ENCODE data around the gene HNRNPH1. TPM values are rescaled to one million over a fixed set of nuclear protein-coding genes. Genes with fewer than 3 reads are reported as not detected.

Gene HNRNPH1, protein sequence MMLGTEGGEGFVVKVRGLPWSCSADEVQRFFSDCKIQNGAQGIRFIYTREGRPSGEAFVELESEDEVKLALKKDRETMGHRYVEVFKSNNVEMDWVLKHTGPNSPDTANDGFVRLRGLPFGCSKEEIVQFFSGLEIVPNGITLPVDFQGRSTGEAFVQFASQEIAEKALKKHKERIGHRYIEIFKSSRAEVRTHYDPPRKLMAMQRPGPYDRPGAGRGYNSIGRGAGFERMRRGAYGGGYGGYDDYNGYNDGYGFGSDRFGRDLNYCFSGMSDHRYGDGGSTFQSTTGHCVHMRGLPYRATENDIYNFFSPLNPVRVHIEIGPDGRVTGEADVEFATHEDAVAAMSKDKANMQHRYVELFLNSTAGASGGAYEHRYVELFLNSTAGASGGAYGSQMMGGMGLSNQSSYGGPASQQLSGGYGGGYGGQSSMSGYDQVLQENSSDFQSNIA
- total RNA-seq (2021; fragmentation: NEBNext Ultra II Directional; extraction: Animal tissue kit (Norgen Biotek cat#: 25700)) = 720 and 735 TPM in 2 replicates
- polyA plus RNA-seq (2011; rRNA removed) = 130 and 170 TPM in 2 replicates
- polyA plus RNA-seq (2011; cell fraction: cytosol; rRNA removed) = 361 TPM
- 324 TPM for polyA plus RNA-seq (2011; cell fraction: nucleus; rRNA removed)
- 565 to 856 TPM (median 700 TPM) in 4 replicates for polyA plus RNA-seq (2012, experiment 1 of 2)
- polyA plus RNA-seq (2012, experiment 2 of 2) = 39.3 TPM
- polyA plus RNA-seq (2013, experiment 1 of 2) = 345 TPM
- 302 TPM for polyA plus RNA-seq (2013, experiment 2 of 2)
- 287 and 355 TPM in 2 replicates for polyA minus RNA-seq (2011; rRNA and poly(A)+ RNA removed)
- 877 TPM for polyA minus RNA-seq (2011; cell fraction: cytosol; rRNA and poly(A)+ RNA removed)
- 893 TPM for polyA minus RNA-seq (2011; cell fraction: nucleus; rRNA and poly(A)+ RNA removed)
- long read RNA-seq, experiment 1, partial matches to known transcripts = 33 of 114 reads
- long read RNA-seq, experiment 1, other reads (novel, unspliced or antisense) = 71 of 114 reads
- long read RNA-seq, experiment 2, full-length matches to known transcripts = 116 of 220 reads
- long read RNA-seq, experiment 2, partial matches to known transcripts = 49 of 220 reads
- long read RNA-seq, experiment 2, other reads (novel, unspliced or antisense) = 55 of 220 reads

DNA sequence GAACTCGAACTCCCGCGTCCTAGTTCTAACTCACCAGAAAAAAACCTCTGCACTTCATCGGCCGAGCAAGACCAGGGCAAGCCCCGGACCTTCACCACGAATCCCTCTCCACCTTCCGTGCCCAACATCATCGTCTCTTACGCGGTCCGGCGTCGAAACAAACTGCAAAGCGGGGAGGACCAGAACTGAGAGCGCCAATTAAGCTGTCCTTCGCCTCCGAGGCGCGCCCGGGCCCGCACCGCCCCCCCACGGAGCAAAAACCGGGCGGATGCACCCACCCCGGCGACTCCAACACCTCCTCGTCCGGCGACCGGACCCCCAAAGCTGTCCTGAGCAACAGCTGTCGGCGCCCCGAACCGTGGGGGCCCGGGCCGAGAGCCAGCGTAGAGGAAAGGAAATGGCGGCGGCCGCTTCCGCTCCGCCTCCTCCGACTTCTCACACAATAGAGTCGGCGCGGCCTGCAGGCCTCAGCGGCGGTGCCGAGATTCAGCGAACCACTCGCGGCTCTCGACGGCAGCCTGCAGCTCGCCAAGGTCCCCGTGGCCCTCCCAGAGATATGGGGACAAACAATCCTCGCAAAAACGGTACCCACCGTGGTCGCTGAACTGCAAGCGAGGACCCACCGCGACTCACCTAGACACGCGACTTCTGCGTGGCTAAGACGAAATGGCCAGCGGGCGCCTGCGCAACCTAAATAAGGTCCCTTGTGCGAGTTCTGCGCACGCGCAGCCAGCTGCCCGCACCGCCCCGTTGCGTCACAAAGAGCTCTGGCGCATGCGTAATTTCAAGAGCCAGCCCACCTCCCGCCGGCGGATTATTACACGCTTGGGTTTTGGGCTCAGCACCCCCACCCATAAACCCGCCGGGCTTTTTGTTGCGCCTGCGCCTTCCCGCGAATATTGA lies at the start of gene HNRNPH1:
Gene HNRNPH1 (minus strand): TSS at position 669 of the 903 bp plus-strand sequence. CDS start 538 bp downstream, at position 131.
- H3K27ac ChIP-seq (ENCODE audit: low read depth, low read length) = peak within 1 kb of the TSS; percentile 99
- peak within 1 kb of the TSS; percentile 97; the same call in 1 of the 2 replicates for H2BK15ac ChIP-seq (ENCODE audit: low read length)
- peak within 1 kb of the TSS; percentile 100 for H4K8ac ChIP-seq (ENCODE audit: extremely low read depth, insufficient read depth, low read length)
- H3K36me3 ChIP-seq (ENCODE audit: control insufficient read depth in 2 of 4, insufficient read depth in 4 of 4, low read length in 3 of 4) = peaks cover 6 to 44% (median 31%) of the 10 kb centered on the region in 4 experiments; a peak in 7 of 8 replicates
- peak within 1 kb of the TSS; percentile 82; the same call in 1 of the 2 replicates for H2BK20ac ChIP-seq (ENCODE audit: low read length)
- peak within 1 kb of the TSS; percentile 93 for H2AK5ac ChIP-seq (ENCODE audit: low read depth, low read length)
- CTCF ChIA-PET (ENCODE audit: partially characterized antibody) = interaction anchor here (0.6 to 7.7 kb wide), 12 partner anchors 10 to 431 kb away, joined by 3 to 67 read pairs (median 4); partner anchors contain the start of gene CBY3
- H3K14ac ChIP-seq (ENCODE audit: insufficient read length) = peak within 1 kb of the TSS; percentile 87
- peak within 1 kb of the TSS; percentile 80 to 99 (median 99) for H3K4me3 ChIP-seq (ENCODE audit: extremely low read depth in 1 of 4, insufficient read depth in 2 of 4, low read depth in 3 of 4, low read length in 4 of 4)
- H2BK12ac ChIP-seq (ENCODE audit: low read depth, low read length) = peak within 1 kb of the TSS; percentile 95; the same call in 1 of the 2 replicates
- FAIRE-seq = peak; percentile 24
- H3K9ac ChIP-seq (replicated peaks in 1 of 4; ENCODE audit: extremely low read depth in 1 of 4, low read depth in 3 of 4, low read length in 3 of 4) = peak within 1 kb of the TSS; percentile 96 to 100 (median 99)
- DNase-seq (ENCODE audit: low read depth in 1 of 2, low spot score in 2 of 2) = peak; percentile 97 to 98
- H2AFZ ChIP-seq (ENCODE audit: low read length) = no peak within 1 kb of the TSS
- peak within 1 kb of the TSS; percentile 100 for H3K18ac ChIP-seq (ENCODE audit: extremely low read depth, low read length)
- H3K4ac ChIP-seq (replicated peaks; ENCODE audit: insufficient read length, low read depth, low read length) = peak within 1 kb of the TSS; percentile 99
- POLR2A ChIA-PET (ENCODE audit: partially characterized antibody) = interaction anchor here (0.6 to 20.5 kb wide), 55 partner anchors 16 to 1039 kb away, joined by 3 to 351 read pairs (median 5); partner anchors contain the start of genes CANX, CBY3, MAML1 and MGAT4B
- peaks cover 5 to 24% (median 14%) of the 10 kb centered on the region in 4 experiments for H3K4me1 ChIP-seq (replicated peaks in 1 of 4; ENCODE audit: control insufficient read depth in 3 of 4, insufficient read depth in 4 of 4, low read length in 3 of 4)
- peak within 1 kb of the TSS; percentile 99 for H3K56ac ChIP-seq (replicated peaks; ENCODE audit: insufficient read length, low read depth, low read length)
- H3K23me2 ChIP-seq (ENCODE audit: low read depth, low read length) = peaks cover 14% of the 10 kb centered on the region
- peak within 1 kb of the TSS; percentile 90 to 94 for H3K4me2 ChIP-seq (ENCODE audit: insufficient read depth in 1 of 2, low read depth in 2 of 2, low read length in 2 of 2)
- peaks cover 3% of the 10 kb centered on the region; the same call in 1 of the 2 replicates for H3K79me1 ChIP-seq (ENCODE audit: low read depth, low read length)
- H3K9me3 ChIP-seq (ENCODE audit: insufficient read depth in 2 of 2, low read depth in 1 of 2, low read length in 1 of 2) = no peaks in the 10 kb centered on the region
- peak within 1 kb of the TSS; percentile 100 for H3K23ac ChIP-seq (ENCODE audit: insufficient read length)
- H4K91ac ChIP-seq (replicated peaks; ENCODE audit: insufficient read length, low read length) = peak within 1 kb of the TSS; percentile 98
- peak within 1 kb of the TSS; percentile 97 for H2BK5ac ChIP-seq (ENCODE audit: low read depth, low read length)
- H4K5ac ChIP-seq (ENCODE audit: insufficient read length, low read depth, low read length) = peak within 1 kb of the TSS; percentile 91
- WGBS, 2 experiments (ENCODE audit: extremely low coverage in 1 of 2, insufficient coverage in 1 of 2, insufficient read length in 1 of 2, insufficient replicate concordance in 2 of 2, low coverage in 1 of 2, low lambda C conversion rate in 2 of 2, missing lambda C conversion rate in 1 of 2) = 1% methylated on average over 85 of the region's 92 CpGs; no CpG with 5 or more reads in 1 of the 2 experiments
- no peaks in the 10 kb centered on the region for H3K27me3 ChIP-seq (replicated peaks in 1 of 4; ENCODE audit: control insufficient read depth in 3 of 4, extremely low read depth in 1 of 4, insufficient read depth in 3 of 4, low read length in 3 of 4)
- peak within 1 kb of the TSS; percentile 87 for H2BK120ac ChIP-seq (replicated peaks; ENCODE audit: low read depth, low read length)
- peaks cover 25 to 33% of the 10 kb centered on the region in 2 experiments for H4K20me1 ChIP-seq (replicated peaks in 1 of 2; ENCODE audit: control insufficient read depth in 1 of 2, insufficient read depth in 2 of 2, low read length in 2 of 2)
- peaks cover 13 to 54% of the 10 kb centered on the region in 2 experiments for H3K79me2 ChIP-seq (ENCODE audit: control insufficient read depth in 1 of 2, insufficient read depth in 2 of 2, low read length in 2 of 2)

Data from H1 (cell line).